Measurements from ENCODE around the gene GP1BB.

GP1BB gene

DNA sequence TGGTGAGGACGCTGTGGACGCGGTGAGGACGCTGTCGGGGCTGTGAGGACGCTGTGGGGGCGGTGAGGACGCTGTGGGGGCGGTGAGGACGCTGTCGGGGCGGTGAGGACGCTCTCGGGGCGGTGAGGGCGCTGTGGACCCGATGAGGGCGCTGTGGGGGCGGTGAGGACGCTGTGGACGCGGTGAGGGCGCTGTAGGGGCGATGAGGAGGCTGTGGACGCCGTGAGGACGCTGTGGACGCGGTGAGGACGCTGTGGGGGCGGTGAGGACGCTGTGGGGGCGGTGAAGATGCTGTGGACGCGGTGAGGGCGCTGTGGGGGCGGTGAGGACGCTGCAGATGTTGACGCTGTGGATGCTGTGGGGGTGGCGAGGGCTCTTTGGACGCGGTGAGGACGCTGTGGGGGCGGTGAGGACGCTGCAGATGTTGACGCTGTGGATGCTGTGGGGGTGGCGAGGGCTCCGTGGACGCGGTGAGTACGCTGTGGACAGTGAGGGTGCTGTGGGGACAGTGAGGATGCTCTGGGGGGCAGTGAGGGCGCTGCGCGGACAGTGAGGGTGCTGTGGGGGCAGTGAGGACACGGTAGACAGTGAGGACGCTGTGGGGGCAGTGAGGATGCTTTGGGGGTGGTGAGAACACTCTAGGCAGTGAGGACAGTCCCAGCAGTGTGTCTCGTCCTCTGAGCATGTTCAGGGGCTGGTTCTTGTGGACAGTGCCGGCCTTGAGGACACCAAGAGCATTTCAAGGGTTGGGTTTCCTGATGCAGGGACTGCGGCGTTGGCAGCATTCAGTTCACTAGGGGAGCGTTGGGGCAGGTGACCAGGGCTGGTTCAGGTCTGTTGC lies 4.2 kb downstream of the GP1BB start:
- DNase-seq: no peak

DNA sequence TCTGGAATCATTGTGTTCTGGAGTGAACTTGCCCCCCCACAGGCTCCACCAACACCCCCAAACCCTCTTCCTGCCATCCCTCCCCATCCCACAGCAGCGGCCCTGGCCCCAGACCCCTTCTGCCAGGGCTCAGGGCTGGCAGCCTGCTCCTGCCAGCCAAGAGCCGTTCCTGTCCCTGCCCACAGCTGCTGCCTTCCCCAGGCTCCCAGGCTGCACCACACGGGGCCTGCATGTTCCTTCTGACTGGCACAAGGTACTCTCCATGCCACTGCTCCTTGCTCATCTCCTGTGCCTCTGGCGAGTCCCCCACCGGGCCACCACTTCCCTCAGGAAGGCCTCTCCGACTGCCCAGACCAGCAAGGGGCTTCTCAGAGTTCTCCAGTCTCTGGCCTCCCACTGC lies 4.9 kb downstream of the GP1BB start:
- DNase-seq: no peak

DNA sequence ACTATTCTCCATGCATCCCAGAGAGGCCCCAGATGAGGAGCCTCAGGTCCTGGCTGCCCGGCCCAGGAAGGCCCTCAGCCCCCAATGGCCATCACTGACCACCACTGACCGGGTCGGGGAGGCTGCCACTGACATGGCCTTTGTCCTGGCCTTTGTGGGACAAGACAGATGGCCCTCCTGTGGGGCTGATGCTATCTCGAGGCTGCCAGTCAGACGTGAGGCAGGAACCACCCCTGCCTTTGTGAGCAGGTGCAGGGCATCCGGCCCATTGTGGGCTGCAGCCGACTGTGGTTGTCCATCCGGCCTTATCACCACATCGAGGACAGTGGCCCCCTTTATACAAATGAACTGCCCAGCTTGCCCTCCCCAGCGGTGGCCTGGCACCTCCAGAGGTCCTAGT lies 5.5 kb downstream of the GP1BB start:
- no peak for DNase-seq

DNA sequence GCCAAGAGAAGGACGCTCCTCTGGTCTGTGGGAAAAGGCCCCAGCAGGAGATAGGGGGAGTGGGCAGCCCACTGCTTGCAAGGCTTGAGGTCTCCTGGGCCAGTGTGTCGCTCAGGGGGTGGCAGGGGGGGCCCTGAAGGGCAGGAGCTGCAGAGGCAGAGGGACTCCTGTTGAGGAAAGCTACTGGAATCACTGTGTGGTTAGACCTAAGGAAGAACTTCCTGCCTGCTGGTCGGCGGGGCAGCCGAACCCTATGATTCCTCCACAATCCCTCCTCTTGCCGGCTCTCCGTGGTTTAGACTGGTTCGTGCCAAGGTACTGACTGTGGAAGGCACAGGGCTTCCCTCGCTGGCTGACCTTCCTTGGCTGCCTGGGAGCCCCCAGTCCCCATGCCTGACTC lies 6.2 kb downstream of the GP1BB start:
- no peak for DNase-seq

DNA sequence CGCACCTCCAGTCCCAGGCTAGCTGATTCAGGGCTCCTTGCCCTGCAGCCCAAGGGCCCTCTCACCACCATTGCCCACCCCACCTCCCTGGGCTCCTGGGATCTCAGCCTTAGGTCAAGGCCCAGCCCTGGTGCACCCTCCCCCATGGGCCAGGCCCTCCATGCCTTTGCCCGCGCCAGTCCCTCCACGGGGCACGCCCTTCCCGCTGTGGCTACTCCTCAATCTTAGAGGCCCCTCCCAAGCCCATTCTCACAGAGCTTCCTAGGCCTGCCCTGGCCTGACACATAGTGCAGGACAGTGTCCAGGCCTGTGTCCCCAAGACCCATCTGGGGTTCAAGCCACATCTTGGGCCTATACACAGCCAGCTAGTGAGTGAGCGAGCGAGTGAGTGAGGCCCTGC lies 6.9 kb downstream of the GP1BB start:
- DNase-seq: no peak

DNA sequence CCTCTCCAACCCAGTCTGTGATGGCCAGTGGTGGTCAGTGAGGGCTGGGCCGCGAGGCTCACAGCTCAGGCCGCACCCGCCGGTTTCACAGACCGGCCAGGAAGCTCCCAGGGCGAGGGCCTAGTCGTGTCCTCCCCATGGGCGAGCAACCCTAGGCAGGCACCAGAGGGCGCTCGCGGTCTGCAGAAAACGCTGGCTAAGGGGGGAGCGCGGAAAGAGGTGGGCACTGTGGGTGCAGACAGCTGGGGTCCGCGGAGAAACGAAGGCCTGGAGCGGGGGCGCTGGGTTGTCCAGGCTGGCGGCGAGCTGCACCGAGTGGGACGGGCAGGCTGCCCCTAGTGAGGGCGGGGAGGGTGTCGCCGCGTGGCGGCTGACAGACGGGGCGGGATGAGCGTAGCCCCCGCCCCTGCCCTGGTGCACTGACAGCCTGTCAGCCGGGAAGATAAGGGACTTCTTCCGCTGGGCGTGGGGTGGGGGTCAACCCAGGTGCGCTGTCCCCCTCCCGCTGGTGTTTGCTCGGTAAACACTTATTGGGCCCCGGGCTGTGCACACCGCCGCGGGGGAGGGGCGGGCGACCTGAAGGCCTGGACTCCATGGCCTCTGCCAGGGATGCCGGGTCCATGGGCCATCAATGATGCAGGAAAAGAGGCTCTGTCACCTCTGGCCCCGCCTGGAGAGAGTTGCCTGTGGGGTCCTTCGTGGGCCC lies 7.5 kb downstream of the GP1BB start:
- DNase-seq: peak; percentile 19

DNA sequence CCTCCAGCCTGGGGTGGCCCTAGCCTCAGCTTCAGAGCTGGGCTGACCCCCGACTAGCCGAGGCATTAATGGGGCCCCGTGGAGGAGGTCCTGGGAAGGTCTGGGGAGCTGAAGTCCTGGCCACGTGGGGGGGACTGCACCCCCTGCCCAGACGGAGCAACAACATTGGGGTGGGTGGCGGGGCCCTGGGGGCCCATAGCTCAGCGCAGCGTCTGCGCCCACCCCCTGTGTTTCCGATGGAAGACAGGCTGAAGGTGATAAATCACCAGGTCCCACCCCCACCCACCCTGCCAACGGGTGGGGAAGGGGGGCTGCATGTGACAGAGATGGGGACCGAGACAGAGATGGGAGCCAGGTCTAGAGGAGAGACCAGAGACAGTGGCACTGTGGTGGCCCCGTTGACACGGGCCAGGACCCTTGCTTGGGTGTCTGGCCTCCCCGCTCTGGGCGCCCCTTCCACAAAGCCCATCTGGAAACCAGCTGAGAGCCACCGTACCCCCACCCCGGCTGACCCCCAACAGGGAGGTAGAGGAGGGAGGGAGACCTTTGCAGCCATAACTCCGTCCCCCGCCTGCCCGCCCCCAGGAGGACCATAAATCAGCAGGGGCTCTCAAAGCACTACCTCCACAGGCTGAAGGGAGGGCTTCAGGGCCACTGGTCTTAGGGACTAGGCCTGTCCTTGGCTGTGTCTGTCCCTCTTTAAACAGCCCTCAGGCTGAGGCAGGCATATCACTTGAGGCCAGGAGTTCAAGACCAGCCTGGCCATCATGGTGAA lies 8.2 kb downstream of the GP1BB start:
- no peak for DNase-seq

DNA sequence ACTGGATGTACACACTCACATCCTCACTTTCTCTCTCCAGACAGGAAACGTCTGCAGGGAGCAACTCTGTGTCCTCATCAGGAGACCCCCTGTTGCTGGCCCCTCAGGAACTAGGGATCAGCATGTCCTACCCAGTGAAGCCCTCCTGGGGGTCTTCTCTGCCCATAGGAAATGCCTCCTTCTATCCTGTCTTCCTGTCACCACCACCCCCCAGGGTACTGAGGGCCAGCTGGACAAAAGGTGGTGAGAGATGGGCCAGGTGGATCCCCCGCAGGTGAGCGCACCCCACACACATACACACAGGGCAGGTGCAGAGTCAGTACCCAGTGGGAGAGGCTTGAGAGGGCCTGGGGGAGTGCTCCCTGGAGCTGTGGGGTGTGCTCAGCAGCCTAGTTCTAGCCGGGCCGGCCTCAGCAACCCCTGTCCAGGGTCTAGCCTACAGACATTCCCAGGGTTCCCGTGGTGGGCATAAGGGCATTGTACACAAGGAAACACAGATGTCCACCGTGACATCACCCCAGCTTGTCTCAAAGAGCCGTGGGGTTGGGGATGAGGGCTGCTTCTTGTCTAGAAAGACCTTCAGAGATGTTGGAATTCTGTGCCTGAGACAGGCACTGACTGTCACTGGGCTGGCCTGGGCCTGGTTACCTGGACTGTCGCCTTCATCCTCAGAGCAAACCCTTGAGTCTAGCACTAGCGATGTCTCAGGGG lies 9.2 kb downstream of the GP1BB start:
- no peak for DNase-seq

DNA sequence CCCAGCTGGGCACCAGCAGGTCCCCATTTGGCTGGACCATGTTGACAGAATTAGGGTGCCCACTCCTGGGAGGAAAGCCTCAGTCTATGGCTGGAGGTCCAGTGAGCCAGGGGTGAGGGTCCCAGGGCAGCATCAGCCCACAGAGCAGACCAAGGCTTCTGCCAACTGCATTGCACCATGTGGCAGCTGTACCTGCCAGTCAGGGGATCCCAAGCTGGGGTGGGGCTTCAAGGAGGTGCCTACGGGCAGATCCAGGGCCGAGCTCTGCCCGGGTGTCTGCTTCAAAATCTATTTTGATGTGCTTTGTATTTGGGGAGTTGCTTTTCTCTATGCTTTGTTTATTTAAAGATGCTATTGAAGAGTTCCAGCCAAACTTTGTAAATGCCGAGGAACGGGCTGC lies 10.4 kb downstream of the GP1BB start:
- DNase-seq: no peak

DNA sequence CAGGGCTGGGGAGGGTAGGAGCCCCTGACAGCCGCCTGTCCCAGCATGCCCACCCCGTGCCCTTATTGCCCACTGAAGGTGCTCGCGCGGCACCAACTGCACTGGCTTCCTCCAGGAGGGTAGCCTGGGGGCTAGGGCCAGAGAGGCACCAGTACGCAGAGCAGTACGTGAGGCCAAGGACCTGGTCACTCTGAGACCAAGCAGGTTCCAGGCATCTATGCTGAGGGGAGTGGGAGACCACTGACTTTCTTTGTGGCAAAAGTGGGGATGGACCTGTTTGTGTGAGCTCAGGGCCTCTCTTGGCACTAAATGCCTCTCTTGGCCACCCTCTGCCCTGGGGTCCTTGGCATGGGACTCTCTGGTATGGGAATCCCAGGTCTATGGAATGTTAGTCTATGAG lies 10.8 kb downstream of the GP1BB start:
- no peak for DNase-seq

DNA sequence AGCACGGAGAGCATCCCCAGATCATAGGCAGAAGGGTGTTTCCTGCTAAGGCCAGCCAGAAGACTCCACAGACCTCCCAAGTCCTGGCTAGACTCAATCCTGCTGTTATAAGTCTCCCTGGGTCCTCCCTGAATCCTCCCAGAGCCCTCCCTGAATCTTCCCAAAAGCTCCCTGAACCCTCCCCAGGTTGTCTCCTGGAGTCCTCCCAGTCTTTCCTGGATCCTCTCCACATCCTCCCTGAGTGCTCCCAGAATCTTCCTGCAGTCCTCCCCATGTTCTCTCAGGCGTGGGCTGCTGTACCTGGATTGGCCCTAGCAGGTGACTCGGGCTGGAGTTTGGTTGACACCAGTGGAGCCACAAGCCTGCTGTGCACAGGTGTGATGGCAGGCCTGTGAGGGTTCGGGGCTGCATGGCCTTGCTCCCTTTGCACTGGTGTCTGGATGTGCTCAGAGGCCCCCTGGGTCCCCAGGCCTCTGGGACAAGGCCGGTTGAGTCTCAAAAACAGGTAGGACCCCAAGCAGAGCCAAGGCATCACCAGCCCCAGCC lies 11.6 kb downstream of the GP1BB start:
- DNase-seq: no peak

DNA sequence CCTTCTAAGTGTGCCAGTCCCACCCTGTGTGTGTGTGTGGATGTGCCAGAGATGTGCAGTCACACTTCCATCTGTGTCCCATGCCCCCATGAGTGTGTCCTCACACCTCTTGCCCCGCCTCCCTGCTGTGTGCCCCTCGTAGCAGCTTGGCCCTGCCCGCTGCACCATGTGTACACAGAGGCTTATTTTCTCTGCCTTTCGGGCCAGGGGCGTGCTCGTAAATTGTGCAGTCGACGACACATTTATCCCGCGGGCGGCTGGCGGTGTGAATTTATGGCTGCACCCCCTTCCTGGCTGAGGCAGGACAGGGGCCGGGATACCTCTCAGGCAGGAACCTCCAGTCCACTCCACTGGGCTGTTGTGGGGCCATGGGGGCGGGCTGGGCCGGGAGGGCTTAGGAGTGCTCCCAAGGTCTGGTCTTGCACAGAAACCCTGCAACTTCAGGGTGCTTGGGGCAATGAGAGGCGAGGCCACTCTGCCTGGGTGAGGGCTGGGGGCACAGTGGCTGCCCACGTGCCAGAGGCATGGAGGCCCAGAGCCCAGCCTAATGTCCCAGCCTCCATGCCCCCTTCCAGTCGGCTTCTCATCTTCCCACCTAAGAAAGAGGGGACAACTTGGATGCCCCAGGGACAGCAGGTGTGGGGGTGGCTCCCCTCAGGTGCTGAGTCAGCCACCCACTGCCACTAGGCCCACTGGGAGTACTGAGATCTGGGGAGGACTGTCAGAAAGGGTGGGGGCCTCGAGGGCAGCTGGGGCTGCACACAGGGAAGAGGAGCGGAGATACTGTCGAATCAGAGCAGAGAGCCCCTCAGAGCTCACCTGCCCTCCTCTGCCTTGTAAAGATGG lies 12.5 kb downstream of the GP1BB start:
- no peak for DNase-seq

DNA sequence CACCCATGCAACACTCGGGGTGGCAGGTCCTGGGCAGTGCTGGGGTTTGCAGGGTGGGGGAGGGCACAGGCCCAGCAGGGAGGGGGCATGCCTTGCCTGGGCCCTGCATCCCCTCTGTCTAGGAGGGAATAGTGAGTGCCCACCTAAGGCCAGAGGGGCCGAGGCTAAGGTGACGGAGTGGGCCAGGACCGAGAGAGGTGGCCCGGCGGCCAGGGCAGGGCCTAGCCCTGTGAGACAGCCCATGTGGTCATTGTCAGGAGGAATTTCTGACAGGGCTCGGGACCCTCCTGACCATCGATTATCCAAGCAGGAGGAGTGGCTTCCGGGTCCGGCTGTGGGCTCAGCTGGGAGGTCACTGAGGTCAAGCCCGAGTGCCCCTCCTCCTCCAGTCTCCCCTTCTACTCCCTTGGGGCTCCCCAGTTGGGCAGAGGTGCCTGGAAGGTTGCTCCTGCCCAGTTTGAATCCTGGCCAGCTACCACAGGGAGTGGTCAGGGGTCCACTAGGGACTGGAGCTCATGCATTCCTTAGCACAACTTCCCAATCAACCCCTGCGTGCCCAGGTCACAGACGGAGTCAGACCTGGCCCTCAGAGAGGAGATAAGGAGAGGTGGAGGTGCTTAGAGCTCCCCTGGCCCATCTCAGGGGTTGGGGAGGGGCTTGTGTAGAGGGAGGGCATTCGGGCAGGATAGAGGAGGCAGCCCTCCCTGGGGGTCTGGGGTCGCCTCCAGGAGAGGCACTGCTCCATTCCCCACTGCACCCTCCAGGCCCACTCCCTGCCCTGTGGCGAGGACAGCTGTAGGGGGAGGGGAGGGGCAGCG lies 14.7 kb downstream of the GP1BB start:
- DNase-seq: no peak

DNA sequence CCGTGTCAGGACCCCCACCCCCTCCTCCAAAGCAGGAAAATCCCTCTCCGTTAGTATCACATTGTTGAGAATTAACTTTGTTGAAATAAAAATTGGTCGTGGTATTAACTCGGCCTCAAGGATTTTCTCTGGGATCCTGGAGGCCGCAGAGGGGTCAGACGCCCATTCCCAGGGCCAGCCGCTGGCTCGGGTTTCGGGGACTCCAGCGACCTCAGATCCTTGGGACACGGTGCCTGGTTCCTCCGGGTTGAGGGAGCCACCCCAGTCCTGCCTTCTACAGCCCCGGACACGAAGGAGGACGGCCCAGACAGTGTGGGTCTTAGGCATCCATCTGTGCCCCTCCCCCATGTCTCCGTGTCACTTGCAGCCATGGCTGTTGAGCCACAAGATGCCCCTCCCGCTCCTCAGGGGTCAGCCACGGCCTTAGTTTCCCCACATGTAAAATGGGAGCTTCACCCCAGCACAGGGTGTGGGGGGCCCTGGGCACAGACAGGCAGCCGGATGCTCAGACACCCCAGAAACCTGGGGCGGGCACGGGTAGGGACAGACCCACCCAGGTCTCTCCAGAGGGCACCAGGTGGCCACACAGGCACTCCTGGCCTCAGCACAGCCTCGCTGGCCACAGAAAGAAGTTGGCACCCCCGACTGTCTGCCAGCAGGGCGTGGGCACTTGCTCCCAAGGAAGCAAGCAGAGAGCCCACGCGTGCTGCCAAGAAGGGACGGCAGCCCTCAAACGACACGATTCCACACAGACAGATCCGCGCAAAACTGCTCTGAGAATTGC lies 15.5 kb downstream of the GP1BB start:
- no peak for DNase-seq

DNA sequence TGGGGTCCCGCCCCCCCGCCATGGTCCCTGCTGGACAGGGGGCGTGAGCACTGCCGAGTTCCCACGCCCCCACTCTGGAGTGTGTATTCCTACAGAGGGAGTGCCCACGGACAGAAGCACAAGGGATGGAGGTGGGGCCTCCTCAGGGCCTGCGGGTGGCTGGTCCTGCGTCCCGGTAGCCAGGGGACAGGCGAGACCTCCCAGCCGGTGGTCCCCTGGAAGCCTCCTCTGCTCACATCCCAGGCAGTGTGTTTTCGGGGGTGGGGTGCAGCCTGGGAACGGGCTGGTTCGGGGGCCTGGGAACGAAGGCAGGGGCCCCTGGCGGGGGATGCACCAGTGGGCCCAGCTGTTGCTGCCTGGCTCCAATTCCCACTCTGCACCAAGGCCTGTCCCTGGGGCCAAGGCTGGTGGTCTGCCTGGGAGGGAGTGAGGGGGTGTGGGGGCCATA lies 16.1 kb downstream of the GP1BB start:
- no peak for DNase-seq

DNA sequence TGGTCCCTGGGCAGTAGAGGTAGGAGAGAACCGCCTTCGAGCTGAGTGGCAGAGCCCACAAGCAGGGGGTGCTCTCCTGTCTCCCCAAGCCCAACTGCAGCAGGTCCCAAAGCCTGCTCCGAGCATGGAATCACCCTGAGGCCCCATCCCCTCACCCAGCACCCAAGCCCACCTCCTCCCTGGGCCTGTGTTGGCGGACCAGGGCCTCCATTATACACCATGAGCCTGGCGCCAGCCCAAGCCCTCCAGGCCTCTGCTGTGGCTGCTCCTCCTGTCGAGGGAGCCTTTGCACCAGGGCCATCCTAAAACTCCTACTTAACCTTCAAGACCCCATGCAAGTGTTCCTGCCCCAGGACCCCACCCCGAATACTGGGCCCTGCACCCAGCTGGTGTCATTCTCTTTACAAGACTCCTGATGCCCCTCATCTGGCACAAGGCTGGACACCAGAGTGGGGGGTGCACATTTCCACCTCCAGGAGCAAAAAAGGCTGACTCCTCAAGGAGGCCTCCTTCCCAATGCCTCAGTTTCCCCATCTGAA lies 16.6 kb downstream of the GP1BB start:
- no peak for DNase-seq

DNA sequence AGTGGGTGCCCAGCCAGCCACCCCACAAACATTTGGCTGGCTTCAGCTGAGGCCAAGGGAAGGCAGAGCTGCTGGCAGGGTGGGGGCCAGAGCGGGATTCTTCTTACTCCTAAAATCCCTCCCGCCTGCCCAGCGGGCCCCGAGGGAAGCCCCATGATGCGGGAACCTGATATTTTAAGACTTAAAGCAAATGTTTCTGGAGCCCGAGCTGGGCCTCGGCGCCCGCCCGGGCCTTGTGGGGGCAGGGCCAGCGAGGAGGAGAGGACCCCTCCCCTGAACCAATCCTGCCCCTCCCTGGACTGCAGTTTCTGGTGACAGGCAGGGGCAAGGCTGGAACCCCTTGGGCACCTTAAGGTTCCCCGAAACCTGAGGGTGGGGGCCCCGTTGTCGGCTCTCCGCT lies 17.2 kb downstream of the GP1BB start:
- no peak for DNase-seq

DNA sequence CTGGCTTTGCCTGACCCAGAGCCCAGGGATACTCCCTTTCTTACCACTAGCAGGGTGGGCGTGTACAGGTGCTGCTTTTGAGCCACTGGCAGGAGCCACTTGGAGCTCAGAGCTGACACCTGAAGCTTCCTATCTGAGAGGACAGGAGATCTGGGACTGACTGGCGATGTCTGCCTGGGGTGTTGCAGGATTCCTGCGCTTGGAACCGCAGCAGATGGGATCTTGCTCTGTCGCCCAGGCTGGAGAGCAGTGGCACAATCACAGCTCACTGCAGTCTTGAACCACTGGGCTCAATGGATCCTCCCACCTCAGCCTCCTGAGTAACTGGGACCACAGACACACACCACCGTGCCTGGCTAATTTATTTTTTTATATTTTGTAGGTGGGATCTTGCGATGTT lies 17.7 kb downstream of the GP1BB start:
- no peak for DNase-seq

DNA sequence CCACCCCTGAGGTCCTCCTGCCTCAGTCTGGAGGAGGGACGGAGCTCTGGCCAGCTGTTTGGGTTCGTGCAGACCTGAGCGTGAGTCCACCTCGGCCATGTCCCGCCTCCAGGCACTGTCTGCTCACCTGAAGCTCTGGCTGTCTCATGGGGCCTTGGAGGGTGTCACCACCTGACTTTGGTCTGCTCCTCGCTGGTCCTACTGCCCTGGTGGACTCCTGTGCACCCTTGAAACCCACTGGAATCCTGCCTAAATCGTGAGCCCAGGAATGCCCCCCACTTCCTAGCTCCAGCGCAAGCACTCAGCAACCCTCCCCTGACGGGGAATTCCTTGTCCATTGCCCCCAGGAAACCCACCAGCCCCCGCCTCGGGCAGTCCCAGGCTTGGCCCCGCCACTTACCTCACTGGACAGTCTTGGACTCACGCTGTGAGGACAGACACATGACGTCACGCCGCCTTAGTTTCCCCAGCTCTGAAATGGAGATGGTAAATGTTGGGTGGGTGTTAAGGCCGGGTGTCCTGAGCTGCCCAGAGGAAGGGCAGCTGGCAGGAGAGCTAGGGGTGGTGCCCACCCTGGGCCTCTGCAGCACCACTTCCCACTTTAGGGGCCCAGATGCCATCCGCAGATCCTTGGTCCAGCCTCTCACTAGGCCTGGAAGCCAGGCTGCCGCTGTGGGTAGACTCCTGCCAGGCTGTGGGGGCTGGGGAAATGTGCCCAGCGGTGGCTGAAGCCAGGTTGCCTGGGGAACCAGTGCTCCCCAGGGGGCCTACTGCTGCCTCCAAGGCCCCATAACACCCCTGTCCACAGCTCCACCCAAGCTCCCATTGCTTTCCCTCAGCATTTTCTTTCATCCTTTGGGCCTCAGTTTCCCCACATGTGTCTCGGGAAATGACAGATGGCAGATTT lies 19.1 kb downstream of the GP1BB start:
- no peak for DNase-seq
